ENCODE results near the gene ADAMTS13. TPM values are rescaled to one million over a fixed set of nuclear protein-coding genes. Genes with fewer than 3 reads are reported as not detected.

ADAMTS13 gene
- total and polyA plus RNA-seq, 4 donors = 6.5 to 13.3 (median 10.4) TPM

GRCh38 chr9:133387680-133388079 is 34.5 kb upstream of the ADAMTS13 start (continued):
- TF ChIP-seq CTCF (IDR thresholded peaks at IDR 0.05; ENCODE audit: low read depth, low read length, missing input control) (no peak), GABPA (IDR thresholded peaks at IDR 0.05 in 1 of 2, conservative IDR thresholded peaks at IDR 0.05 in 1 of 2) (no peak), SP1 (IDR thresholded peaks at IDR 0.05) (no peak), RXRA (IDR thresholded peaks at IDR 0.05) (no peak), FOXA2 (IDR thresholded peaks at IDR 0.05) (no peak)

DNA sequence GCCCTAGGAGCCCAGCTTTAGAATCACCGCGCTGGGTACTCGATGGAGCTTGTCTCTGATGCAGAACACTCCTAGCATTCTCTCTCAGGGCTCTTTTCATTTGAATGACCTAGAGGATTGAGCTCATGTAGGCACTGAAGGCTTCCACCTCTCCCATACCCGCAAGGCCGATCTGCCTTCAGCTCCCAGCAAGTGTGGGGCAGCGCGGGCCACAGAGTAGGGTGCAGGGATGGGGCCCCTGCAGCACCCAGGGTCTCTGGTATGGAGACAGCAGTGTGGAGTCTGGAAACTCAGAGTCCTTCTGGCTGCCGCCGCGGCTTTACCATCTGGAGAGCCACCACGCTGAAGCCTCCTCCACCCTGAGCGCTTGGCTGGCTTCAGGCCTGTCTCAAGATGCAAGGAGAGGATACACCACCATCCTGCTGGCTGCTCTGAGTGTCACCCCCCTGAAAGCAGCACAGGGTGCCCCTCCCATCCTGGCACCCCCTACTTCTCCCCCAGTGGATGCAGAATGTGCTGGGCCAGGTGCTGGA is 33.1 kb upstream of the ADAMTS13 start:
- TF ChIP-seq FOXA1 (IDR thresholded peaks at IDR 0.05) = no peak
- no peak for TF ChIP-seq NR2F2 (IDR thresholded peaks at IDR 0.05)
- no peak for TF ChIP-seq EGR1 (IDR thresholded peaks at IDR 0.05; ENCODE audit: low read depth in 2 of 2)
- TF ChIP-seq, protein P1, sequence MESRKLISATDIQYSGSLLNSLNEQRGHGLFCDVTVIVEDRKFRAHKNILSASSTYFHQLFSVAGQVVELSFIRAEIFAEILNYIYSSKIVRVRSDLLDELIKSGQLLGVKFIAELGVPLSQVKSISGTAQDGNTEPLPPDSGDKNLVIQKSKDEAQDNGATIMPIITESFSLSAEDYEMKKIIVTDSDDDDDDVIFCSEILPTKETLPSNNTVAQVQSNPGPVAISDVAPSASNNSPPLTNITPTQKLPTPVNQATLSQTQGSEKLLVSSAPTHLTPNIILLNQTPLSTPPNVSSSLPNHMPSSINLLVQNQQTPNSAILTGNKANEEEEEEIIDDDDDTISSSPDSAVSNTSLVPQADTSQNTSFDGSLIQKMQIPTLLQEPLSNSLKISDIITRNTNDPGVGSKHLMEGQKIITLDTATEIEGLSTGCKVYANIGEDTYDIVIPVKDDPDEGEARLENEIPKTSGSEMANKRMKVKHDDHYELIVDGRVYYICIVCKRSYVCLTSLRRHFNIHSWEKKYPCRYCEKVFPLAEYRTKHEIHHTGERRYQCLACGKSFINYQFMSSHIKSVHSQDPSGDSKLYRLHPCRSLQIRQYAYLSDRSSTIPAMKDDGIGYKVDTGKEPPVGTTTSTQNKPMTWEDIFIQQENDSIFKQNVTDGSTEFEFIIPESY (IDR thresholded peaks at IDR 0.05) = no peak
- no peak for TF ChIP-seq GABPA (IDR thresholded peaks at IDR 0.05 in 1 of 2, conservative IDR thresholded peaks at IDR 0.05 in 1 of 2)
- no peak for TF ChIP-seq HNF4A (conservative IDR thresholded peaks at IDR 0.05)
- TF ChIP-seq YY1 (IDR thresholded peaks at IDR 0.05) = no peak
- TF ChIP-seq SP1 (IDR thresholded peaks at IDR 0.05) = no peak
- TF ChIP-seq REST (IDR thresholded peaks at IDR 0.05) = no peak
- TF ChIP-seq TAF1 (conservative IDR thresholded peaks at IDR 0.05) = no peak
- no peak for TF ChIP-seq FOXA2 (IDR thresholded peaks at IDR 0.05)
- no peak for TF ChIP-seq RAD21 (IDR thresholded peaks at IDR 0.05)
- no peak for TF ChIP-seq RXRA (IDR thresholded peaks at IDR 0.05)
- Histone ChIP-seq H3K9me3 (ENCODE audit: control insufficient read depth in 4 of 4, low read length in 3 of 4) (no peaks in the 10 kb centered on the region), H3K27ac (ENCODE audit: low read depth in 1 of 2, low read length in 2 of 2) (no peak overlapping the region), H3K4me1 (ENCODE audit: control insufficient read depth in 4 of 4, insufficient read depth in 4 of 4, low read length in 3 of 4) (no peaks in the 10 kb centered on the region), H3K27me3 (ENCODE audit: control insufficient read depth in 4 of 4, insufficient read depth in 4 of 4, low read length in 3 of 4) (no peaks in the 10 kb centered on the region), H3K9ac (ENCODE audit: low read depth in 1 of 2, low read length in 2 of 2) (no peak overlapping the region), H3K36me3 (ENCODE audit: control insufficient read depth in 4 of 4, insufficient read depth in 3 of 4, low read depth in 1 of 4, low read length in 3 of 4) (no peaks in the 10 kb centered on the region), H3K4me3 (ENCODE audit: low read depth in 1 of 3, low read length in 3 of 3) (no peak overlapping the region)
- 95% methylated on average over 12 of the region's 12 CpGs for WGBS
- DNase-seq (ENCODE audit: low spot score) = no peak

Data from liver (tissue), 9 donors.